Activated naive CD4-positive, alpha-beta T cell treated with Interleukin-2 at 50 U/mL for 16 hours (primary cell): Measurements from ENCODE around the gene FBXO34.
"Not testable (repeated sequence)": the region's sequence is repeated elsewhere in the genome, so short reads cannot be mapped to it uniquely, and the experiment has no call there.

Experiments
- DNase-seq: peaks from one replicate; pipeline ENCODE4 v3.0.0-alpha.2; 2020

The FBXO34 gene

DNA sequence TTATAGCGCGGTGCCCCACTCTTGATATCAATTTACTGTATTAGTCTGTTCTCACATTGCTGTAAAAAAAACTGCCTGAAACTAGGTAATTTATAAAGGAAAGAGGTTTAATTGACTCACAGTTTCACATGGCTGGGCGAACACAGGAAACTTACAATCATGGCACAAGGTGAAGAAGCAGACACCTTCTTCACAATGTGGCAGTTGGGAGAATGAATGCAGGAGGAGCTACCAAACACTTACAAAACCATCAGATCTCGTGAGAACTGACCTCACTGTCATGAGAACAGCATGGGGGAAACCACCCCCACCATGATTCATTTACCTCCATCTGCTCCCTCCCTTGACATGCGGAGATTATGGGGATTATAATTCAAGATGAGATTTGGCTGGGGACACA, 42.3 kb downstream of the FBXO34 start:
- DNase-seq: no peak

DNA sequence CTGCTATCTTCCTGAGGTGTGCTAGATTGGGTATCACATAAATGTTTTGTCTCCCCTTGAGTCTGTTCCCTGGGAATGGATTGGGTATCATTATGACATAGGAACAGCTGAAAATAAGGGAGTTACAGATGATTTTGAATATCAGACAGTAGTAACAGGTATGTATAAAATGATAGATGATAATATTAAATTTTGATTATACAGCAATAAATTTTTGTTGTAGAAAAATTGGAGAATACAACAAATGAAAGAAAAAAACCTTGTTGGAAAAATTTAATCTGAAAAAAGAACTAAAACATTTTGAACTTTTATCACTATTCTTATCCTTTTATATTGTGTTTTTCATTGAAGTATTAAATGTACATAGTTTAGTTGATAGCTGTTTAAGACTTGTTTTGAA, 43.2 kb downstream of the FBXO34 start:
- no peak for DNase-seq

DNA sequence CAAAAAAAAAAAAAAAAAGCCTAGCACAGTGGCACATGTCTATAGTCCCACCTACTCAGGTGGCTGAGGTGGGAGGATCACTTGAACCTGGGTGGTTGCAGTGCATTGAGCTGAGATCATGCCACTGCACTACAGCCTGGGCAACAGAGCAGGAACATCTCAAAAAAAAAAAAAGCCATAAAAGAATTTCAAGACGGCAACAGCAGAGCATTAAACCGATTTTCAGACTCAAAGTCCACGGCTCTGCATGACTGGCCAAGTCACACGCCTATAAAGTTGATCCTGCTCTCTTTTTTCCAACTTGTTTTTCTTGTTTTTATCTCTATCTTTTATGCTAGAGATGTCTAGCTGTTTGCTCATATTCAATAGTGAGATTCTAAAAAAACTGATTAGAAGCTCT, 45.3 kb downstream of the FBXO34 start:
- no peak for DNase-seq

DNA sequence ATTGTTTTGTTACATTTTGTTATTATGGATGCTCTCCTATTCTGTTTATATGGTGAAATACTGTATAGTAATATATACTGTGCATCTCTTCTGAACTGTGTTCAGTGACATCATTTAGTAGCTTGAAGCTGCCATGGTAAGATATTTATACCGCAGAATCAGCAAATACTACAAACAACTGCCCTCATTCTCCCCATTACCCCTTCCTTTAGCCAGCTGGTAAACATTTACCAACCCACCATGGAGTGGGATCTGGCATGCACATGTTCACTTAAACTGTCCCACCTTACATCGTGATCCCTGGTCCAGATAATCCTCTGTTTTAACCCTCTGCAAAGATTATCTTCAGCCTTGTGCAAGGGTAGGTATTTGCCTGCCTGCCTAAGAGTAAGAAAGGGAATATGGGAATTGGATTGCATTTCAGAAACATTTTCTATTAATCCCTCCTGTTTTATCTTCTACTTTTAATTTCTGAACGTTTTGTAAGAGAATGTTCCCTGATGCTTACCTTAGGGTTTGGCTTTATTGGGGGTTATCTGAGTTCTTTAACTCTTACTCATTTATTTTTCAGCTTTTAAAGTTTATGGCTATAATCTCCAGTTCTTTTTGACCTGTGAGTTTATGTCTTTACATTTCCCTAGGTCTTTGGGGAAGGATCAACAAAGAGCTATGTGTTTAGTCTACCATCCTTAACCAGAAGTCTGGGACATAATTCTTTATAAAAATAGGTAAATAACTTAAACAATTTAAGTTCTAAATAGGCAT, 46.5 kb downstream of the FBXO34 start:
- no peak for DNase-seq

DNA sequence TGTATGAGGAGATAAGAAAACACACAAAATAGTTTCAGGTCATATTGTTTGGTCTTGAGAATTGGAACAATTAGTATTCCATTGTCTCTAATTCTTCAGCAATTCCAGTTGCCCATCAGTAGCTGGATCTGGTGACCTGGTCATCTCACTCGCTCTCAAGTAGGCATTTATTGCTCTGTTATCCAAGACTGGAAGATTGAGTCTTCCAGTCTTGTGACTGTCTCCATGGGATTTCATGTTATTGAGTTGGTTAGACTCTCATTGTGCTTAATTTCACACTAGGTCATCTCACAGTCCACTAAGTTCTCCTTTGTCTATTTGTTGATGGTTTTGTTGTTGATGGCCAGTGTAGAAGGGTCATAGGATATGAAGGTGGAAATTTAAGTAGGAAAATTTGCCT, 47.5 kb downstream of the FBXO34 start:
- DNase-seq: no peak

DNA sequence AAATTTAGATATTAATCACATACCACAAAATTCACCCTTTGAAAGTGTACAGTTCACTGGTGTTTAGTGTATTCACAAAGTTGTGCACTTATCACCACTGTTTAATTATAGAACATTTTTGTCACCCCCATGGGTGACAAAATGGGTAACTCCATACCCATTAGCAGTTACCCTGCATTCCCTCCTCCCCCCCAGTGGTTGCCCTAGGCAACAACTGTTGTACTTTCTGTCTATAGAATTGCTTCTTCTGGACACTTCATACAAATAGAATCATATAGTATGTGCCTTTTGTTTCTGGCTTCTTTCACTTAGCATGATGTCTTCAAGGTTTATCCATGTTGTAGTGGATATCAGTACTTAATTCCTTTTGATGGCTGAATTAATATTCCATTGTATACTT, 52.7 kb downstream of the FBXO34 start:
- DNase-seq: no peak

DNA sequence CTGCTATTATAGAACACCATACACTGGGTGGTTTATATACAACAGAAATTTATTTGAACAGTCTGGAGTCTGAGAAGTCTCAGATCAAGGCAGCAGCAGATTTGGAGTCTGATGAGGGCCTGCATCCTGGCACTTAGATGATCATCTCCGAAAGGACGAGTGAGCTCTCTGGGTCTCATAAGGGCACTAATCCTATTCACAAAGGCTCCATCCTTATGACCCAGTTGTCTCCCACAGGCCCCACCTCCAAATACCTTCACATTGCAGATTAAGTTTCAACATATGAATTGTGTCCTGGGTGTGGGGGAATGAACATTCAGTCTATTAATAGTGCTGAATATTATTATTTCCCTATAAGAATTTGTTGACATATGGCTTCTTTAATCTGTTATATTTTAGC, 53.6 kb downstream of the FBXO34 start:
- no peak for DNase-seq

DNA sequence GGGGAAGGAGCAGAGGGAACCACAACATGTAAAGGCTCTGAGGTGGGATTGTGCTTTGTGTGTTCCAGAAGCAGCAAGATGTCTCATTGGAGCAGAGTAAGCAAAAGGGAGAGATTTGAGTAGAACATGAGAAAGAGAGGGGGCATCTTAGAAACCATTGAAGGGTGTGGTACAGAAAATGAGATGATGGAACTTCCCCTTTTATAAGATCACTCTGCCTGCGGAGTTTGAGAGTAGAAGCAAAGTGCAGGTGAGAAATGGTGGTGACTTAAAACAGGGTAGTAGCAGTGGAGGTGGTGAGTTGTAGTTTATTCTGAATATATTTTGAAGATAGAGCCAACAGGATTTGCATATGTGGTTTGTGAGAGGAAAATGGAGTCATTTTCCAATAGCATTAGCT, 56.0 kb downstream of the FBXO34 start:
- DNase-seq: no peak

DNA sequence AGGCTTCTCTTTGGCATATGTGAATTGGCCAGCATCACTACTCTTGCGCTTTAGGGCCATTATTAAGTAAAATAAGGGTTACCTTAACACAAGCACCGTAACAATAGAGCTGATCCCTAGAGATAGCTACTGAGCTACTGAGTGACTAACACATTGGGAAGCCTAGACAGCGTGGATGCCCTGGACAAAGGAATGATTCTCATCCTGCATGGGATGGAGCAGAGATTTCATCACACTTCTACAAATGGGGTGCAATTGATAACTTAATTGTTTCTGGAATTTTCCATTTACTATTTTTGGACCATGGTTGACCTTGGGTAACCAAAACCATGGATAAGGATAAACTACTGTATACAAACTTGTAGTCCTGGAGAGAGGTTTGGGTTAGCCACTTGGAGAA, 57.1 kb downstream of the FBXO34 start:
- DNase-seq: no peak

DNA sequence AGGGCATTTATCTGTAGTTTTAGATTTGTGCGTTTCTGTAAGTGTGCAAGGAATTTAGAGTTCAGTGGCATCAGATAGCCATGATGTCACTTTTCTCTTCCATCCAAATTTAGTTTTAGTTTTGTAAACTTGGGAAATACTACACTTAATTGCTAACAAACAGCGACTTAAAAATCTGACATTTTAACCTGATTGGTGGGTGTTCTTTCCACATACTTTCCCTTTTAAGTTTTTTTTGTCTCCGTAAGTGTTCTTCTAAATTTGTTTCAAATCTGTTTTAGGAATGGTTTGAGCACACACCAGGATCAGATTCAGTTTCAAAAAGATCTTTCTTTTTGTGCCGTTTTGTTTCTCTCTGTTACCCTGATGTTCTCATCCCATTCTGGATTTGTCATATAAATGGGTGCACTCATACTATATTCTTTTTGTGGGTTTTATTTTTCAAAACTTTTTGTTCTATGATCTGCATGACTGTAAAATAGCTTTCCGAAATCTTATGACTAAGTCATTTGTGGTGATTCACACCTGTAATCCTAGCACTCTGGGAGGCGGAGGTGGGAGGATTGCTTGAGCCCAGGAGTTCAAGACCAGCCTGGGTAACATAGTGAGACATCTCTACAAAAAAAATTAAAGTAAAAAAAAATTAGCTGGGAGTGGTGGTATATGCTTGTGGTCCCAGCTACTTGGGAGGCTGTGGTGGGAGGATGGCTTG, 58.9 kb downstream of the FBXO34 start:
- DNase-seq: peak; percentile 68

DNA sequence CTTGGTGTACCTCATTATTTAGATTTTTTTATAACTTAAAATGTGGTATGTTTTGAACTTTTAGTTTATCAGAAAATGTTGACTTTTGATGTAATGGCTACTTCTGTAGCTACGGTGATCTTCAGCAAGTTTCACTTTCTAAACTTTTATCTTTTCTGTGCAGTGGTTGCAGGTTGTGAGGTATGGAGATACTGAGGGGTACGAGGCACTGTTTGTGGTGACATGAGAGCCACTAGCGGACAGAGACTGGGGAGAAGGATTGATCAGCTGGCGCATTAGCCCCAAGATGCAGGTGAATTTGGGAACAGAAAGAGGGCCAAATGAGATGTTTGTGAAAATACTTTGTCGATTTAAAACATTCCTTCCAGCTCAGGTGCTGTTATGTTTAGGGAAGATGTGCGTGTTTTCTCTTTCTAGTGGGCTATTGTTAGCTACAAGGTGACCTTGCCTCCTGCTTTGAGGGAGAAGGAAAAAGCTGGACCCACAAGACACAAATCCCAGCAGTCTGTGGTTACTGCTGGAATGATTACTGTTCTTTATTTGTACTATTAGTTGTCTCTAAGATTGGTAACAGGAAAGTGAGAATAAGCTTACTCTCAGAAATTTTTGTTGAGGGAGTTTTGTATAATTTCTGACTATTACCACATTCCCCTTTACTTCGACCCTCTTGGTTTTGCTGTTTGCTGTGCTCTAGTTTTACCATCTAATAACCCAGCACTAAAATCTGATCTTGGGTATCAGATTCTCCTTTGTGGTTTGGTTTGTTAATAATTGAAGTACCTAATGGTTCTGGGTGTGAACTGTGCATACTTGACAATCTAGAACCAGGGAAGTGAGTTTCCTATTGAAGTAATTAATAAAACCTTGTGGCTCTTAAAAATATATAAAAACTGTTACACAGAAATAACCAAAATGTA, 61.7 kb downstream of the FBXO34 start:
- no peak for DNase-seq

DNA sequence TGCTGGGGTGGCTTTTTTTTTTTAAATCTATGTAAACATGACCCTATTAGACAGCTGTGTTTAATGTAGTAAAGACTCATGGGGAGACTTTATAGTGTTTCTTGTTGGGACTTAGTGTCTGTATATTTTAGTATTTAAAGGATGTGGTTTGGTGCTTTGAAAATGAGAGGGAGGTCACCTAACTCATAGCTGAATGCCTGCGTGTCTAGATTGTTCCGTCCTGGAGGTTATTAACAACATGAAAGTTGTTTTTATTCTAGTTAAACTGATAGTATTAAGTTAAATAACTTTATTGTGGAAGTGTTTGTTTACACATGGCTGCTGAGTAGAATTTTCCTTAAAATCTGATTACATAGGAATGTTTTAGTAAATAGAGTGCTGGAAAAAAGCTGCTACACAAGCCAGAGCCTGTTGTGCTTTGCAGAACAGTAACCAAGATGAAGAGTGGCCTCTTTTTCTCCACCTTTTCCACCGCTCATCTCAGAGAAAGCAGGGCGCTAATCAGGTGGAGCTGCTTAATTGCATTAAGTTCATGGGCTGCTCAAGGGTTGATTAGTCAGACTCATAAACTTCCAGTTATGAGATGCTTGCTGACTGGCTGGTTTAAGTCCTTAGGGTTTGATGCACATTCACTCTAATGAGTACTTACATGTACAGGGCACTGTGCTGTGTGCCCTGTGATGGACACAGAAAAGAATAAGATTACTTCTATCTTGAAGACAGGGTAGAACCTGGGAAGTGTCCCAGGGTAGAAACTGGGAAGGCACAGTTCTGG, 62.7 kb downstream of the FBXO34 start:
- DNase-seq: no peak

DNA sequence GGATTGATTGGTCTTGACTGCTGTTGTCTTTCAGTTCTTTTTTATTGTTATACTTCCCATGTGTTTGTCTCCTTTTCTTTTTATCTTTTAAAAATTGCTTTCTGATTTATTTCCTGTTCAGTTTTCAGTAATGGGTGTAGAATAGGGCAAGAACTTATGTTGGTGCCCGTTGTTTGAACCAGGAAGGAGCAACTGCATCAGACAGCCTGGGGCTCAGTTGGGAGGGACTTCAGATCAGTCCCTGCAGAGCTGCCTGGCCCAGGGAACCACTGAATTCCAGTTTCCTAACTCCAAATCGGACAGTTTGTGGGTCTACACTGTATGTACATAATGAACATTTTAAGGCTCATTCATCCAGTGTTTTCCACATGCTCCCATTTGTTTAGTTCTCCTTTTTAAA, 64.9 kb downstream of the FBXO34 start:
- DNase-seq: peak; percentile 26

DNA sequence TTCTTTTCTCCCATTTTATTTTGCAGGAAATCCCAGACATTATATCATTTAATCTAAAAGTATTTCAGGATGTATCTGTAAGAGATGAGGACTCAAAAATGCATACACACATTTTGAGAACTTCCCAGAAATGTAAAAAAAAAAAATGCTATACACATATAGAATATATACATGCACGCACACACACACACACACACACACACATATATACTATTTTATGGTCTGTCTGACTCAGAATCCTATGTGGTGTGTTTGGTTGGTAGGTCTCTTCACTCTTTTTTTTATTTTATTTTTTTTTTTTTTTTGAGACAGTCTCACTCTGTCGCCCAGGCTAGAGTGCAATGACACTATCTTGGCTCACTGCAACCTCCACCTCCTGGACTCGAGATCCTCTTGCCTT, 65.5 kb downstream of the FBXO34 start:
- no peak for DNase-seq

DNA sequence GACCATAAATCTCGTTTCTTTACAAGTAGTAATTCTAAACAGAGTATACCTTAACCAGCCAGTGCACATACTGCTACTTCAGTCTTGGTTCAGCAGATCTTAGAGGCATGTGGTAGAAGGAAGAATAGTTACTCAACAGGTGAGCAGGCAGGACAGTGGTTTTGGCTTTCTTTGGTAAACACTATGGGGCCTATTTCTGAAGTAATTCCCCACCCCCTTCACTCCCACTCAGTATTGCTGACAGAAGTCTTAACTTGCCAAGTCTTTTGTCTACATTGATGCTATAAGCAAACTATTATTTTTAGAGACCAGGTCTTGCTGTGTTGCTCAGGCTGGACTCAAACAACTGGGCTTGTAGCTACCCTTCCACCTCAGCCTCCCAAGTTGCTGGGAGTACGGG, 68.5 kb downstream of the FBXO34 start:
- DNase-seq: peak; percentile 44

DNA sequence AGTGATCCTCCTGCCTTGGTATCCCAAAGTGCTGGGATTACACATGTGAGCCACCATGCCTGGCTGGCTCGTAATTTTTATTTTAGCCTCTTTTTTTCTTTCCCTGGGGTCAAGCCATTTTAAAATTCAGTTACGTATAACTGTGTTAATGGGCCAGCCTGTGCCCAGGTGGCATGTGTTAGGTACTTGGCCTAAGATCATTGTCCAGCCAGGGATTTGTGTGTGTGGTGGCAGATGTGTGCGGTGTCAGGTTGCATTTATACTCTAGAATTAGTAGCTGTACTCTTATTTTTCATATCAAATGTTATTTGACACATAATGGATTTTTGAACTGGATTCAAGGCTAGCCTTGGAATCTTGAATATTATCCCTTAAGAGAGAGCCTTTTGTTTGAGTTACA, 69.3 kb downstream of the FBXO34 start:
- DNase-seq: no peak

DNA sequence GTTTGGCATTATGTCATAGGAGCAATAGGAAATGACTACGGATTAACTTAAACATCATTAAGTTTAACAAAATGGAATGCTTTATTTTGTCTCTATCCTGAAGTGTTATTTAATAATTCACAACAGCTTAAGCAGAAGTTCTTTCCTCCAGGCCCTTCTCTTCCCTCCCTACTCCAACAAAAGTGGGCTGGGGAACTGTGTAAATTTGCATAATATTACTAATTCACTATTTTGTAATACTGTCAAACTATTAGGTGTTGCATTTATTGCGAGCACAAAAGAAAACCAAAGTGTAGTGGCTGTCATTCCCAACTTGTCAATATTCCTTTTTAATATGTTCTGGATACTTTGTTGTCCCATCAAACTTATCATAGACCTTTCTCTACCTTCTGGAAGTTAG, 70.6 kb downstream of the FBXO34 start:
- DNase-seq: no peak

DNA sequence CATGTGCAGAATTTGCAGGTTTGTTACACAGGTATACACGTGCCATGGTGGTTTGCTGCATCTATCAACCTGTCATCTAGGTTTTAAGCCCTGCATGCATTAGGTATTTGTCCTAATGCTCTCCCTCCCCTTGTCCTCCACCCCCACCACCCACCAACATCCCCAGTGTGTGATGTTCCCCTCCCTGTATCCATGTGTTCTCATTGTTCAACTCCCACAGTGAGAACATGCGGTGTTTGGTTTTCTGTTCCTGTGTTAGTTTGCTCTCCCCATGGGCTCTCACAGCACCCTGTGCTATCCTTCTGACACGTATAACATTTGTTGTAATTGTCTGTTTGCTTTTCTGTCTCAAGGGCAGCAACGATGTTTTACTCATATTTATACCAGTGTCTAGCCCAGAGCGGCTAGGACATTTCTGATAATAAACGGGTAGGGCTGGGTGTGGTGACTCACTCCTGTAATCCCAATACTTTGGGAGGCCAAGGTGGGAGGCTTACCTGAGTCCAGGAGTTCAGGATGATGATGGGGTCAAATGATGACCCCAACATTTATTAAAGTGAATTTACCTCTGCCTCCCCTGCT, 73.5 kb downstream of the FBXO34 start:
- not testable (repeated sequence) for DNase-seq

DNA sequence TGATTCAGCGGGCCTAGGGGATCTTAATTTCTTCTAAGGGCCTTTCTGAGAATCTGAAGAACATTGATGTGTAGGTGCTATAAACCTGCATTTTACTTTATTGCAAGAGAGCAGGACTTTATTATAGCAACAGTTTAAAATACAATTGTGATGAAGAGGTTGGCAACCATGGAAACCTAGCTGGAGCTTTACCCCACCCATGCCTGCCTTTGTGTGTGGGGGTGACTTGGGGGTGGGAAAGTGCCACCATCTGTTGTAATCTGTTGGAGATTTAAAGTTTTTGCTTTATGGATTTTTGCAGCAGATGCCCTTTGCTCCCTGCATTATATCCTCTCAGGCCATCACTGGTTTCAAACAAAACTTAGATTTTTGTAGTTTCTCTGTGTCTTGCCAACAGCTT, 75.8 kb downstream of the FBXO34 start:
- no peak for DNase-seq

DNA sequence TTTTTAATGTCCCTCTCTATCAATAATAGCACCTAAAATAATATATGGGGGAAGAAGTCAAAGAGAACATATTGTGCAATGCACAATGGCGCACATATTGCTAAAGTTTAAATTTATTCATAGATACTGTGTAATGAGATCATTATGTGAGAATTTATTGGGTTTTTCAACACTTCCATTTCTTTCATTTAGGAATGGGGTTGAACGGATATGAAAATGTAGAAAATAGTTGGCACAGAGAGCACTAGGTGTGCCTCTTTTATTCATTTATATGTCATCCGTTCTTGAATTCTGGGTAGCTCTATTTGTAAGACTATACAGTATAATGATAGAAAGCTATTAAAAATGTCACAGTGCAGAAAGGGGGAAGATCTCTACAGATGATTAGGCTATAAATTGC, 76.5 kb downstream of the FBXO34 start:
- DNase-seq: no peak

DNA sequence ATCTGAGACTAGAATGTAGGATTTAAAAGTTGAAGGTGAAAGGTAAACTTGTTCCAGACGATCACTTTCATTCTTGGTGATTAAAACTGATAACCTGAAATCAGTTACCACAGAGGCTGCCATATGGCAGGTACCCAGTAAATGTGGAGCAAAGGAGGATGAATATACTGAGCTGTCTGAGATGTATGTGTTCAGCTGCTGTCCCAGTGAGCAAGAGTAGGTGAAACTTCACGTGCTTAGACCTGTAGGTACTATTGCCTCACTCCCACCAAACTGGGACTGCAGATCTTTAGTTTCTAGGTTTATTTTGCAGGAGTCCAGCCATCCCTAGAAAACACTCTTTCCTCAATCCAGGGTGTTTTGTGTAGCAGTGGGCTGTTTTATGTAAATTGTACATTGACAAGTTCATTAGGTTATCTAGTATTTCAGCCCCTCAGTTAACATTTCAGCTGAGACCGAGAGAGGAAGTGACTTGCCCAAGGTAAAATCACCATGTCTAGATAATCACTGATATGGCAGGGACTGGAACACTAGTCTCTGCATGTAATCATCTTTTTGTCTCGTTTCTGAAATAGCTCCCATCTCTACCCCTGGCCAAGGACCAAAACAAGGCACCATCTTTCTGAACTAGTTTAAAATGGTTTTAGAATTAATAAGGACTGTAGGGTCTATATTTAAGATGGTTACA, 77.7 kb downstream of the FBXO34 start:
- no peak for DNase-seq

DNA sequence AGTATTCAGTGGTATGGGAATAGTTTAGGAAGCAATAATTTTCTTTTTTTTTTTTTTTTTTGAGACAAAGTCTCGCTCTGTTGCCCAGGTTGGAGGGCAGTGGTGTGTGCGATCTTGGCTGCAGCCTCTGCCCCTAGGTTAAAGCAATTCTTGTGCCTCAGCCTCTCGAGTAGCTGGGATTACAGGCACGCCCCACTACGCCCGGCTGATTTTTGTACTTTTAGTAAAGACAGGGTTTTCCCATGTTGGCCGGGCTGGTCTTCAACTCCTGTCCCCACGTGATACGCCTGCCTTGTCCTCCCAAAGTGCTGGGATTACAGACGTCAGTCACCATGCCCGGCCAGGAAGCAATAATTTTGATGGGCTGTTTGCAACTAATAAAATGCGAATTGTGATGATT, 78.3 kb downstream of the FBXO34 start:
- DNase-seq: no peak
